Endothelial cell of umbilical vein (primary cell): Measurements from ENCODE around the gene S100A9. TPM values are rescaled to one million over a fixed set of nuclear protein-coding genes. Genes with fewer than 3 reads are reported as not detected.

Source experiments
- BruUV-seq: library from RNA; stranded (reverse); fragments of 400-500 nt; replicated peaks from 2 replicates; lab custom pipeline; 2021; lab: Mats Ljungman, UMichigan
- CTCF ChIA-PET: fragments of 300-600, 350-600 bp; sonication (Branson Sonifier 250); formaldehyde crosslinking; loops from one replicate; lab custom pipeline; 2021; ENCODE audit warnings: antibody characterized with exemption, inconsistent platforms; lab: Charles Lee
- POLR2A ChIA-PET: fragments of 300-600, 350-600 bp; sonication (Branson Sonifier 250); formaldehyde crosslinking; loops from one replicate; lab custom pipeline; 2021; ENCODE audit warnings: antibody characterized with exemption, inconsistent platforms; lab: Charles Lee
- DNase-seq: peaks from one replicate; pipeline ENCODE4 v3.0.0-alpha.2; 2011; ENCODE audit warnings: low read depth, low spot score
- FAIRE-seq: peaks from 2 replicates; lab custom pipeline; 2011; peaks lifted over from hg19 to GRCh38; lab: Jason Lieb, UNC
- H2AFZ ChIP-seq: 2 replicates; pipeline ENCODE4 v1.6.0; 2012; ENCODE audit warnings: low read depth, low read length, control low read depth, inconsistent platforms
- H3K27ac ChIP-seq: 2 replicates; pipeline ENCODE4 v1.5.1; 2011; ENCODE audit warnings: low read depth, mild to moderate bottlenecking, control low read depth, low read length, moderate library complexity; ENCODE audit not compliant: insufficient read depth
- H3K27me3 ChIP-seq, 2 experiments: 2 replicates each; pipeline versions ENCODE4 v1.6.0 to v1.6.1; 2011; ENCODE audit warnings: low read length in 2 of 2, mixed read lengths in 1 of 2; ENCODE audit not compliant: control insufficient read depth in 2 of 2, insufficient read depth in 2 of 2
- H3K36me3 ChIP-seq, 2 experiments: 2 replicates in 1 of 2; 3 replicates in 1 of 2; pipeline ENCODE4 v1.5.1; 2011; ENCODE audit warnings: low read length in 2 of 2, mild to moderate bottlenecking in 1 of 2, moderate library complexity in 1 of 2; ENCODE audit not compliant: control insufficient read depth in 2 of 2, insufficient read depth in 2 of 2; ENCODE audit errors: extremely low read depth in 1 of 2
- H3K4me1 ChIP-seq: 3 replicates; pipeline ENCODE4 v1.5.1; 2011; ENCODE audit warnings: mild to moderate bottlenecking, low read length; ENCODE audit not compliant: control insufficient read depth, insufficient read depth; ENCODE audit errors: extremely low read depth
- H3K4me2 ChIP-seq: 2 replicates; pipeline ENCODE4 v1.6.1; 2011; ENCODE audit warnings: low read length, control low read depth, mixed read lengths; ENCODE audit not compliant: insufficient read depth
- H3K4me3 ChIP-seq, 3 experiments: fragments of 200-600 bp in 1 of 3; sonication (generic), shearing (Covaris generic) in 1 of 3; replicated peaks in 1 of 3; 2 replicates each; pipeline ENCODE4 v1.5.1; 2011 to 2016; ENCODE audit warnings: control low read depth in 3 of 3, low read length in 3 of 3, mild to moderate bottlenecking in 2 of 3, inconsistent platforms in 1 of 3, low read depth in 1 of 3, moderate library complexity in 1 of 3; ENCODE audit not compliant: insufficient read depth in 1 of 3
- H3K79me2 ChIP-seq: 2 replicates; pipeline ENCODE4 v1.6.0; 2012; ENCODE audit warnings: low read length, inconsistent platforms; ENCODE audit not compliant: control insufficient read depth, insufficient read depth
- H3K9ac ChIP-seq: replicated peaks from 2 replicates; pipeline ENCODE3; 2011; ENCODE audit warnings: low read length, control low read depth; ENCODE audit not compliant: insufficient read depth; ENCODE audit errors: extremely low read depth
- H3K9me1 ChIP-seq: replicated peaks from 3 replicates; pipeline ENCODE4 v1.6.0; 2011; ENCODE audit warnings: mild to moderate bottlenecking, low read length; ENCODE audit not compliant: control insufficient read depth, insufficient read depth; ENCODE audit errors: extremely low read depth
- H3K9me3 ChIP-seq: replicated peaks from 2 replicates; pipeline ENCODE4 v1.5.1; 2012; ENCODE audit warnings: low read length, inconsistent platforms; ENCODE audit not compliant: control insufficient read depth, insufficient read depth
- H4K20me1 ChIP-seq: replicated peaks from 2 replicates; pipeline ENCODE3; 2011; ENCODE audit warnings: mild to moderate bottlenecking, low read length; ENCODE audit not compliant: control insufficient read depth, insufficient read depth; ENCODE audit errors: extremely low read depth
- EZH2 ChIP-seq: IDR thresholded peaks from 2 replicates; pipeline ENCODE4 v1.6.1; 2012; ENCODE audit warnings: borderline replicate concordance, low read depth, mild to moderate bottlenecking, moderate library complexity, low read length, inconsistent platforms; ENCODE audit not compliant: severe bottlenecking
- FOS ChIP-seq: IDR thresholded peaks from 2 replicates; pipeline ENCODE4 v1.6.1; 2011; ENCODE audit warnings: mild to moderate bottlenecking, low read length, moderate library complexity, borderline replicate concordance; ENCODE audit not compliant: insufficient read depth
- GATA2 ChIP-seq: IDR thresholded peaks from 2 replicates; pipeline ENCODE4 v1.7.0; 2011; ENCODE audit warnings: low read depth, mild to moderate bottlenecking, moderate library complexity, mixed read lengths, low read length; ENCODE audit not compliant: insufficient read length, insufficient read depth
- JUN ChIP-seq: IDR thresholded peaks from 2 replicates; pipeline ENCODE4 v1.6.1; 2011; ENCODE audit warnings: borderline replicate concordance, low read depth; ENCODE audit not compliant: insufficient read length, insufficient read depth
- MAX ChIP-seq: IDR thresholded peaks from 2 replicates; pipeline ENCODE4 v1.6.1; 2011; ENCODE audit not compliant: insufficient read depth, insufficient read length
- MYC ChIP-seq: IDR thresholded peaks from one replicate; pipeline ENCODE4 v1.6.1; 2011; ENCODE audit warnings: mild to moderate bottlenecking, low read depth, low read length
- POLR2A ChIP-seq: IDR thresholded peaks from 2 replicates; pipeline ENCODE4 v1.6.1; 2012; ENCODE audit warnings: low read depth, mild to moderate bottlenecking, control low read depth, low read length
- POLR2AphosphoS5 ChIP-seq: IDR thresholded peaks from 2 replicates; pipeline ENCODE4 v1.6.1; 2012; ENCODE audit warnings: low read depth, mild to moderate bottlenecking, control low read depth, low read length, moderate library complexity; ENCODE audit not compliant: insufficient read depth
- dilution Hi-C: fragments of 300-500 bp; cut with MboI; formaldehyde crosslinking; loops from one replicate; pipeline ENCODE4 v1.15.0; 2019; ENCODE audit warnings: low sequenced_read_pairs; ENCODE audit not compliant: extremely low pct_ligation_motif_present
- intact Hi-C: fragments of 100-400 bp; cut with micrococcal nuclease; formaldehyde crosslinking; loops from one replicate; pipeline ENCODE4 v1.10.0; 2022
- polyA plus RNA-seq, 4 experiments: library from polyadenylated mRNA; depleted of rRNA in 3 of 4; stranded (reverse) in 3 of 4; unstranded in 1 of 4; fragments of >200 nt; gene quantifications; 2 replicates each; pipeline versions ENCODE4 v1.2.1 to v1.2.3, GENCODE V29; 2011 to 2012; ENCODE audit warnings: missing spikeins in 1 of 4
- total RNA-seq: library from RNA; stranded (reverse); gene quantifications from 2 replicates; pipeline ENCODE4 v1.2.3, GENCODE V29; 2021
- TF ChIP-seq, protein P1 (sequence below), 2 donors: IDR thresholded peaks; 1 replicate in 1 of 2; 2 replicates in 1 of 2; pipeline ENCODE4 v1.5.1; 2011; ENCODE audit warnings: low read length in 2 of 2, mild to moderate bottlenecking in 2 of 2, moderate library complexity in 2 of 2, control low read depth in 1 of 2, inconsistent platforms in 1 of 2, low read depth in 1 of 2; ENCODE audit not compliant: insufficient read depth in 1 of 2; ENCODE audit errors: extremely low read depth in 1 of 2

The S100A9 gene
- total and polyA plus RNA-seq, 2 donors (not counting 3 experiments of a cell fraction or from before 2014, with no cell fraction given) = not detected

GRCh38 chr1:153401461-153401860 is 43.8 kb downstream of the S100A9 start:
- TF ChIP-seq POLR2AphosphoS5 (no peak), MAX (no peak), POLR2A (no peak), EZH2 (no peak), JUN (no peak), FOS (no peak), GATA2 (no peak), MYC (no peak)
- TF ChIP-seq, protein P1, sequence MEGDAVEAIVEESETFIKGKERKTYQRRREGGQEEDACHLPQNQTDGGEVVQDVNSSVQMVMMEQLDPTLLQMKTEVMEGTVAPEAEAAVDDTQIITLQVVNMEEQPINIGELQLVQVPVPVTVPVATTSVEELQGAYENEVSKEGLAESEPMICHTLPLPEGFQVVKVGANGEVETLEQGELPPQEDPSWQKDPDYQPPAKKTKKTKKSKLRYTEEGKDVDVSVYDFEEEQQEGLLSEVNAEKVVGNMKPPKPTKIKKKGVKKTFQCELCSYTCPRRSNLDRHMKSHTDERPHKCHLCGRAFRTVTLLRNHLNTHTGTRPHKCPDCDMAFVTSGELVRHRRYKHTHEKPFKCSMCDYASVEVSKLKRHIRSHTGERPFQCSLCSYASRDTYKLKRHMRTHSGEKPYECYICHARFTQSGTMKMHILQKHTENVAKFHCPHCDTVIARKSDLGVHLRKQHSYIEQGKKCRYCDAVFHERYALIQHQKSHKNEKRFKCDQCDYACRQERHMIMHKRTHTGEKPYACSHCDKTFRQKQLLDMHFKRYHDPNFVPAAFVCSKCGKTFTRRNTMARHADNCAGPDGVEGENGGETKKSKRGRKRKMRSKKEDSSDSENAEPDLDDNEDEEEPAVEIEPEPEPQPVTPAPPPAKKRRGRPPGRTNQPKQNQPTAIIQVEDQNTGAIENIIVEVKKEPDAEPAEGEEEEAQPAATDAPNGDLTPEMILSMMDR (IDR thresholded peaks at IDR 0.05; ENCODE audit: extremely low read depth in 1 of 2, insufficient read depth in 1 of 2, low read depth in 1 of 2, low read length in 2 of 2) = no peak
- no TSS peak for BruUV-seq
- intact Hi-C loops = no loop called here
- Histone ChIP-seq H3K36me3 (no peaks in the 10 kb centered on the region), H3K27ac (no peak overlapping the region), H4K20me1 (no peaks in the 10 kb centered on the region), H3K79me2 (no peaks in the 10 kb centered on the region), H3K4me1 (no peaks in the 10 kb centered on the region), H3K4me2 (no peak overlapping the region), H3K9me1 (no peaks in the 10 kb centered on the region), H3K9ac (no peak overlapping the region), H3K4me3 (no peak overlapping the region), H3K9me3 (no peaks in the 10 kb centered on the region), H2AFZ (no peak overlapping the region), H3K27me3 (peaks cover 0 to 2% of the 10 kb centered on the region in 2 experiments)
- FAIRE-seq (no peak), DNase-seq (no peak)
- dilution Hi-C loops = no loop called here
- ChIA-PET POLR2A (no interaction called here), CTCF (no interaction called here)
